ENCODE measurements around the gene NEMF. TPM values are rescaled to one million over a fixed set of nuclear protein-coding genes. Genes with fewer than 3 reads are reported as not detected.

Gene NEMF
- total RNA-seq, 2 donors from 2014 or later = 75.1 to 82.6 TPM

GRCh38 chr14:49881350-49882001 is 28.9 kb upstream of the NEMF start:
- H3K36me3 ChIP-seq (ENCODE audit: control insufficient read depth, insufficient read depth, low read length) = no peaks in the 10 kb centered on the region
- no peaks in the 10 kb centered on the region for H3K36me3 Mint-ChIP-seq (ENCODE audit: low read depth)

GRCh38 chr14:49880267-49881064 is 27.9 kb upstream of the NEMF start:
- no peak for TF ChIP-seq CTCF (conservative IDR thresholded peaks at IDR 0.05)
- Histone ChIP-seq H3K27me3 (ENCODE audit: control insufficient read depth, insufficient read depth, low read length, poor library complexity, severe bottlenecking) (no peaks in the 10 kb centered on the region), H3K4me3 (ENCODE audit: low read length) (no peak overlapping the region), H3K9me3 (ENCODE audit: control insufficient read depth, low read length) (no peaks in the 10 kb centered on the region), H3K36me3 (ENCODE audit: control insufficient read depth, insufficient read depth, low read length) (no peaks in the 10 kb centered on the region), H3K4me1 (ENCODE audit: control insufficient read depth, insufficient read depth, low read length) (no peaks in the 10 kb centered on the region), H3K27ac (ENCODE audit: low read depth, low read length) (no peak overlapping the region), H3K9ac (ENCODE audit: extremely low read depth, low read length, poor library complexity, severe bottlenecking) (no peak overlapping the region)
- Mint-ChIP-seq H3K27ac (no peak overlapping the region), H3K27me3 (ENCODE audit: insufficient read depth) (no peaks in the 10 kb centered on the region), H3K9me3 (peaks cover 3% of the 10 kb centered on the region), H3K4me3 (no peak overlapping the region), H3K36me3 (ENCODE audit: low read depth) (no peaks in the 10 kb centered on the region), H3K4me1 (no peaks in the 10 kb centered on the region)
- no peak for DNase-seq
- 93 to 96% methylated on average over 7 to 9 of the region's 9 CpGs for WGBS, 2 experiments (ENCODE audit: insufficient coverage in 1 of 2, insufficient read length in 1 of 2)

More at GRCh38 chr14:49881350-49882001, 28.9 kb upstream of the NEMF start:
- Mint-ChIP-seq H3K27ac (no peak overlapping the region), H3K9me3 (peaks cover 3% of the 10 kb centered on the region), H3K27me3 (ENCODE audit: insufficient read depth) (no peaks in the 10 kb centered on the region), H3K4me3 (no peak overlapping the region), H3K4me1 (no peaks in the 10 kb centered on the region)
- DNase-seq = no peak
- H3K4me3 ChIP-seq (ENCODE audit: low read length) = no peak overlapping the region
- no peak for TF ChIP-seq CTCF (conservative IDR thresholded peaks at IDR 0.05)
- 94 to 97% methylated on average over 3 to 4 of the region's 4 CpGs for WGBS, 2 experiments (ENCODE audit: insufficient coverage in 1 of 2, insufficient read length in 1 of 2)
- no peaks in the 10 kb centered on the region for H3K9me3 ChIP-seq (ENCODE audit: control insufficient read depth, low read length)
- H3K27ac ChIP-seq (ENCODE audit: low read depth, low read length) = no peak overlapping the region
- no peak overlapping the region for H3K9ac ChIP-seq (ENCODE audit: extremely low read depth, low read length, poor library complexity, severe bottlenecking)
- H3K4me1 ChIP-seq (ENCODE audit: control insufficient read depth, insufficient read depth, low read length) = no peaks in the 10 kb centered on the region
- H3K27me3 ChIP-seq (ENCODE audit: control insufficient read depth, insufficient read depth, low read length, poor library complexity, severe bottlenecking) = no peaks in the 10 kb centered on the region

- DNase-seq = peak; percentile 86
- H3K4me3 Mint-ChIP-seq = no peak overlapping the region
- H3K9me3 ChIP-seq (ENCODE audit: control insufficient read depth, low read length) = no peaks in the 10 kb centered on the region
- H3K27me3 Mint-ChIP-seq (ENCODE audit: insufficient read depth) = no peaks in the 10 kb centered on the region
- peaks cover 3% of the 10 kb centered on the region for H3K9me3 Mint-ChIP-seq
- H3K4me3 ChIP-seq (ENCODE audit: low read length) = no peak overlapping the region
- no peak overlapping the region for H3K27ac ChIP-seq (ENCODE audit: low read depth, low read length)
- H3K36me3 Mint-ChIP-seq (ENCODE audit: low read depth) = no peaks in the 10 kb centered on the region
- no peak overlapping the region for H3K9ac ChIP-seq (ENCODE audit: extremely low read depth, low read length, poor library complexity, severe bottlenecking)
- no peak overlapping the region for H3K27ac Mint-ChIP-seq
- 83 to 86% methylated on average over 5 to 8 of the region's 8 CpGs for WGBS, 2 experiments (ENCODE audit: insufficient coverage in 1 of 2, insufficient read length in 1 of 2)
- TF ChIP-seq CTCF (conservative IDR thresholded peaks at IDR 0.05) = peak; percentile 87
- H3K4me1 Mint-ChIP-seq = no peaks in the 10 kb centered on the region
- H3K36me3 ChIP-seq (ENCODE audit: control insufficient read depth, insufficient read depth, low read length) = no peaks in the 10 kb centered on the region
- H3K4me1 ChIP-seq (ENCODE audit: control insufficient read depth, insufficient read depth, low read length) = no peaks in the 10 kb centered on the region
- H3K27me3 ChIP-seq (ENCODE audit: control insufficient read depth, insufficient read depth, low read length, poor library complexity, severe bottlenecking) = no peaks in the 10 kb centered on the region
Measured at GRCh38 chr14:49879646-49880204, 27.1 kb upstream of the NEMF start.

Measured in endodermal cell (in vitro differentiated cells).